ENCODE results near the gene TRAPPC11. TPM values are rescaled to one million over a fixed set of nuclear protein-coding genes. Genes with fewer than 3 reads are reported as not detected.

The TRAPPC11 gene
- total RNA-seq, 1 experiment from 2014 or later, result 32.2 TPM

DNA sequence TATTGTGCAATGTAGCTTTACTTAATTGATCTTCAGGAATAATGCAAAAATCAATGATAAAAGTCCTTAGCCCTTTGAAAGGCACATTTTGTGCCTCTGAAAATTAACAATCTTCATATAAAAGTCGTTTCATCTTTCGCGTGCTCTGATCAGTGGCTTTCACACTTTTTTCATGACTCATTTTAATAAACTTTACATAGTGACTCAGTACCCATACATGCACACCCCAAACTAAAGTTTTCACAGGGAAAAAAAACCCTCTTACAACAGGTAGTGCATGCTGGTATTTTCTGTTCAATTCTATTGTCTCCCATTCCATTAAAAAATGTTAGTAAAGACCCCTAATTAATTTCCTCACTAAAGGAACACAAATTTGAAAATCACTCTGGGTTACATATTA is 21.6 kb upstream of the TRAPPC11 start:
- TF ChIP-seq, protein P1, sequence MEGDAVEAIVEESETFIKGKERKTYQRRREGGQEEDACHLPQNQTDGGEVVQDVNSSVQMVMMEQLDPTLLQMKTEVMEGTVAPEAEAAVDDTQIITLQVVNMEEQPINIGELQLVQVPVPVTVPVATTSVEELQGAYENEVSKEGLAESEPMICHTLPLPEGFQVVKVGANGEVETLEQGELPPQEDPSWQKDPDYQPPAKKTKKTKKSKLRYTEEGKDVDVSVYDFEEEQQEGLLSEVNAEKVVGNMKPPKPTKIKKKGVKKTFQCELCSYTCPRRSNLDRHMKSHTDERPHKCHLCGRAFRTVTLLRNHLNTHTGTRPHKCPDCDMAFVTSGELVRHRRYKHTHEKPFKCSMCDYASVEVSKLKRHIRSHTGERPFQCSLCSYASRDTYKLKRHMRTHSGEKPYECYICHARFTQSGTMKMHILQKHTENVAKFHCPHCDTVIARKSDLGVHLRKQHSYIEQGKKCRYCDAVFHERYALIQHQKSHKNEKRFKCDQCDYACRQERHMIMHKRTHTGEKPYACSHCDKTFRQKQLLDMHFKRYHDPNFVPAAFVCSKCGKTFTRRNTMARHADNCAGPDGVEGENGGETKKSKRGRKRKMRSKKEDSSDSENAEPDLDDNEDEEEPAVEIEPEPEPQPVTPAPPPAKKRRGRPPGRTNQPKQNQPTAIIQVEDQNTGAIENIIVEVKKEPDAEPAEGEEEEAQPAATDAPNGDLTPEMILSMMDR (conservative IDR thresholded peaks at IDR 0.05), result no peak
- H3K27me3 ChIP-seq (ENCODE audit: insufficient read depth, low read length), result no peaks in the 10 kb centered on the region
- DNase-seq, result no peak
- H3K9me3 ChIP-seq (ENCODE audit: control insufficient read depth, low read depth, low read length), result no peaks in the 10 kb centered on the region
- H3K27ac ChIP-seq (ENCODE audit: insufficient read length, low read depth, low read length), result no peak overlapping the region
- no peak overlapping the region for H2AK5ac ChIP-seq (ENCODE audit: insufficient read length, low read length)
- no peak overlapping the region for H2BK5ac ChIP-seq (ENCODE audit: insufficient read length, low read length)
- Mint-ChIP-seq H3K27me3 (ENCODE audit: low read depth) (no peaks in the 10 kb centered on the region), H3K4me1 (peaks cover 31 to 34% of the 10 kb centered on the region in 2 experiments), H3K9me3 (no peaks in the 10 kb centered on the region), H3K27ac (peak overlapping the region in 1 of 3 experiments; percentile 12; a peak in 1 of 7 replicates), H3K4me3 (no peak overlapping the region), H3K36me3 (ENCODE audit: insufficient read depth in 1 of 3, low read depth in 3 of 3) (peaks cover 0 to 7% (median 2%) of the 10 kb centered on the region in 3 experiments; a peak in 3 of 7 replicates)
- H4K91ac ChIP-seq (ENCODE audit: insufficient read length, low read depth, low read length), result no peak overlapping the region
- H3K56ac ChIP-seq (ENCODE audit: insufficient read length, low read depth, low read length), result no peak overlapping the region
- H3K79me1 ChIP-seq (ENCODE audit: insufficient read depth, low read depth, low read length, poor library complexity, severe bottlenecking), result no peaks in the 10 kb centered on the region
- no peaks in the 10 kb centered on the region; the same call in 1 of the 2 replicates for H3K4me1 ChIP-seq (ENCODE audit: insufficient read depth, low read length)
- no peaks in the 10 kb centered on the region for H4K20me1 ChIP-seq (ENCODE audit: control insufficient read depth, insufficient read depth, insufficient read length)
- H4K5ac ChIP-seq (ENCODE audit: insufficient read length, low read depth, low read length), result no peak overlapping the region
- H3T11ph ChIP-seq (ENCODE audit: low read length), result no peak overlapping the region
- H2BK15ac ChIP-seq (ENCODE audit: low read depth, low read length), result no peak overlapping the region
- H2BK120ac ChIP-seq (ENCODE audit: low read depth, low read length, poor library complexity, severe bottlenecking), result no peak overlapping the region
- H2BK12ac ChIP-seq (ENCODE audit: insufficient read length, low read depth, low read length), result no peak overlapping the region
- no peaks in the 10 kb centered on the region for H3K23me2 ChIP-seq (ENCODE audit: insufficient read length, low read depth, low read length, poor library complexity, severe bottlenecking)
- H3K4ac ChIP-seq (ENCODE audit: low read depth, low read length), result no peak overlapping the region
- H3K79me2 ChIP-seq (ENCODE audit: insufficient read depth, low read length), result no peaks in the 10 kb centered on the region
- H2BK20ac ChIP-seq (ENCODE audit: low read depth, low read length, poor library complexity, severe bottlenecking), result no peak overlapping the region
- H3K9ac ChIP-seq (ENCODE audit: extremely low read depth, insufficient read length, low read length), result no peak overlapping the region
- H4K8ac ChIP-seq (replicated peaks; ENCODE audit: insufficient read length, low read depth, low read length), result no peak overlapping the region
- H3K23ac ChIP-seq (ENCODE audit: insufficient read length, low read depth, low read length), result no peak overlapping the region
- no peak overlapping the region for H3K4me2 ChIP-seq (ENCODE audit: insufficient read depth, insufficient read length, low read length)
- no peak overlapping the region for H2AFZ ChIP-seq (ENCODE audit: low read length)
- H3K18ac ChIP-seq (ENCODE audit: insufficient read length, low read depth, low read length), result no peak overlapping the region
- no CpG with 5 or more reads among the region's 3 CpGs for WGBS (ENCODE audit: extremely low coverage, insufficient read length, low lambda C conversion rate)
- H3K14ac ChIP-seq (ENCODE audit: insufficient read depth, low read length), result no peak overlapping the region

All from H9 (cell line).